GM18519 (cell line): Measurements from ENCODE around the gene CTTNBP2.

Source experiments
- ATAC-seq: cut with Tn5 transposase; IDR thresholded peaks from one replicate; pipeline ENCODE4 v1.9.1; 2021; ENCODE audit warnings: mild to moderate bottlenecking, moderate library complexity; ENCODE audit not compliant: unreplicated experiment, low FRiP score

The CTTNBP2 gene

DNA sequence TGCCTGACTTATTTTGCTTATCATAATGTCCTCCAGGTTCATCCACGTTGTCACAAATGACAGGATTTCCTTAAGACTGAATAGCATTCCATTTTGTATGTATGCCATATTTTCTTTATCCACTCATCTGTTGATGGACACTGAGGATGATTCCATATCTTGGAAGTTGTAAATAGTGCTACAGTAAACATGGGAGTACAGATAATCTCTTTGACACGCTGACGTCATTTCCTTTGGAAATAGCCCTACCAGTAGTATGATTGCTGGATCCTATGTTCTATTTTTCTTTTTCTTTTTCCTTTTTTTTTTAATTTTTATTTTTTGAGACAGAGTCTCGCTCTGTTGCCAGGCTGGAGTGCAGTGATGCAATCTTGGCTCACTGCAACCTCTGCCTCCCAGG is 167.6 kb downstream of the CTTNBP2 start:
- no peak for ATAC-seq

DNA sequence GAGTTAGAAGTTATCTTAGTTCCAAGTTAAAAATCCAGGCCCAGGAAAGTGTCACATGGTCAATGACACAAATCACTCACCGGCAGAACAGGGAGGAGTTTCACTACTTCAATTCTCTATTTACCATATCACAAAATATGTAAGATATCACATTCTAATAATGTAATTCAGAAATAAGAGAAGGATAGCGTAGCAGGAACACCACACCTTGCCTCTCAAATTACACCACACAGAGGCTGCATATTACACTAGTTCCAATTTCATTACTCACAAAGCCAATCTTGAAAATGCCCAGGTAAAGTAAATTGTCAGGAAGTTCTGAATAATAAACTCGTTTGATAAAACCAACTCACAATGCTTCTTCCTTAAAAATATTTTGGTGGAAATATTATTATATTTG is 169.2 kb downstream of the CTTNBP2 start:
- no peak for ATAC-seq

DNA sequence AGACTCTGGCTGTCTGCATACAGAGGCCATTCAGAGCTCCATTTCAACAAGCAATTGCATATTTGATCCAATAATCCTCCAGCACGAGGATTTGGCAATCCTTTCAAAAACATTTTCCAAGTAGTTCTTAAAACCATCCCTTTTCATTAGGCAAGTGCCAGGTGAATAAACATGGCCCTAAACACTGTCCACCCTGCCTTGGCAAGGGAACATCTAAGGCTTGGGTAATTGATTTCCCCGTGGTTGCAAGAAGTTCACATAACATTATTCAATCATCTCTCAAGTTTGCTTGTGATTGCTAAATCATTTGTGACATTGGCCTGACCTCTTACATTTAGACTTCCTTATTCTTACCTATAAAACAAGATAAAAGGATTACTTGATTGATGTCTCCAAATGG is 175.2 kb downstream of the CTTNBP2 start:
- ATAC-seq = no peak

DNA sequence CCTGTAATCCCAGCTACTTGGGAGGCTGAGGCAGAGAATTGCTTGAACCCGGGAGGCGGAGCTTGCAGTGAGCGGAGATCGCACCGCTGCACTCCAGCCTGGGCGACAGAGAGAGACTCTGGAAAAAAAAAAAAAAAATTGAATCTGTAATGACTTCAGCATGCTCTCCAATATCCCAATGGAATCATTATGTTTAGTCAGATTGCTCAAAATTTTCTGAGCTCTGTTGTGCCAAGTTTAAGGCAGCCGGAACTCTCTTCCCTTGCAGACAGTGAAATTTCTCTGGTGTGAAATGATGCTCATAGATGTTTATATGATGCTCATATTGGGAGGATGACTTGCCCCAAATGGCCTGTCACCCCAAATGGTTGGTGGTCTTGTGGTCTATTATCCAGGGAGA is 180.9 kb downstream of the CTTNBP2 start:
- ATAC-seq = no peak

DNA sequence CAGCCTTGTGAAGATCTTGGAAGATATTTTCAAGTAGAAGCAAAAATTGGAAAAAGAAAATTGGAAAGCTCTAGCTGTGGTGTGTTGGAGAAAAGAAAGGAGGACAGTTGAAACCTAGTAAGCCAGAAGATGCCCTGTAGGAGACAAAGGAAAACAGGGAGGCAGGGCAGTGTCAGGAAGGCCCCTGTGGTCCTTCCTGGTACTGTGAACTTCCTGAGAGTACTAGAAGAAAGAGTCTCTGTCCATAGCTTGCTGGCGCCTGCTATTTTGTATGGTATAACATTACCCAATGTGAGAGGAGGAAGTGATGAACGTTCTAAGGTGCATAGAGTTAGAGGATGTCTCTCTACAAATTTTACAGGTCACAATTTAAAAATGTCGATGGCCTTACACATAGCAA is 183.1 kb downstream of the CTTNBP2 start:
- no peak for ATAC-seq

DNA sequence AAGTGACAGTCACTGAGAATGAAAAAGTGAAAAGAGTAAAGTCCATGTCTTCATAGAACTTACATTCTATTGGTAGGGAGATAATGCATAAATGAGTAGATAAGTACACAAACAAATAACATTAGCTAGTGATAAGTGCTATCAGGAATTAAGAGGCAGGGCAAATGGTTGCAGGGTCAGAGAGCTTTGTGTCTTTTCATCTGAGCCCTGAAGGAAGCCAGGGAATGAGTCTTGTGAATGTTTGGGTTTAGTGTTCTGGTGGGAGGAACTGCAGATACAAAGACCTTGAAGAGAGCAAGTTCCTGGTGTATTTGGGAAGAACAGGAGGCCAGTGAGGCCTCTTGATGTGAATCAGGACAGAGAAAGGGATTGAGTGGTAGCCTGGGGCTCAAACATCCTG is 183.8 kb downstream of the CTTNBP2 start:
- no peak for ATAC-seq

DNA sequence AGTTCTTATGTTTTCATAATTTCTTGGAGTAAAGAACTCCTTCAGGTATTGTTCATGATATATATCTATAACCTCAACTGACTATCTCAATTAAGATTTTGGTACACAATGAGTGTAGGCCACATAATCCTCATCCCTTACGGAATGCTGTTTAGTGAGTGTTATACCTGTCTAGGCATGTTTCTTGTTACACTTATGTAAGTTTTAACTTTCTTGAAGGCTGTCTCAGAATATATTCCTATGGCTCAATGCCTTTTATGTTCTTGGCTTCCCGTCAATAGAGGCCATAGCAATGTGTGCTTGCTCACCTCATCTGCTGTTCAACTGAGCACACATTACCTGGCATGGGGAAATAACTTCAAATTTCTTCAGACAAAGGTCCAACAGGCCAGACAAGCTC is 185.1 kb downstream of the CTTNBP2 start:
- no peak for ATAC-seq

DNA sequence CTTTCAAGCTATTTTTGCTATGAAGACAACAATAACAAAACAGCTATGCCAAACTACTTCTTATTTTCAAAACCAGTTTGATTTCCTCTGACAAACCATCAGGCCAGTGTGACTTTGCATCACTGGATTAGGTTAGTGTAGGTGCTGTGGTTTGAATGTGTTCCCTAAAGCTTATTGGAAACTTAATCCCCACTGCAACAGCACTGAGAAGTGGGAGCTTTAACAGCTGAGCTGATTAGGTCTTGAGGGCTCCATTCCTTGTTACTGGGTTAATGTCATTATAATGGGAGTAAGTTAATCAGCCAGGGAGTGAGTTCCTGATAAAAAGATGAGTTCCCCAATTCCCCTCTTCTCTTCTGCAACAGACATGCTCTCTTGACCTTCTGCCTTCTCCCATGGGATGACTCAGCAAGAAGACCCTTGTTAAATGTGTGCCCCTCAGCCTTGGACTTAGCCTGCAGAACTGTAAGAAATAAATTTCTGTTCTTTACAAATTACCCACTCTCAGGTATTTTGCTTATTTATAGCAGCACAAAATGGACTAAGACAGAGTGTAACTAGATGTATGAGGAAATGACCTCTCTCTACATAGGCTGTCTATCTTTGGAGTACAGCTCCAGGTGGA is 186.8 kb downstream of the CTTNBP2 start:
- ATAC-seq = no peak

DNA sequence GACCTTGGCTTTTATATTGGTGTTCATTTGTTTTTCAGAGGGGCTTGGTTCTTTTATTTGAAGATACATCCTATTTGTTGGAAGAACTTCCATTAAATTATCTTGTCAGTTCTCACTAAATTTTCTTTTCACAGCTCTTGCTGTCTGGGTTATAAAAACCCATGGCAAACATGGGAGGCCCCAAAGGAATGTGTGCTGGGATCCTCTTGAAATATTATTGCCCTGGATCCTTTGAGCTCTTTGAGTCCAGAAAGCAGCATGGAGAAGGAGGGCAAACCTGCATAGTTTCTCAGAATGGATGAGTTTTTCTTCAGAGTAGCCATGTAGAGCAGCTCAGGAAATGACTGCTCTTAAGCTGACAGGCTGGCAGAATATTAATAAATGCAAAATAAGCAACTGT is 187.4 kb downstream of the CTTNBP2 start:
- ATAC-seq = no peak

DNA sequence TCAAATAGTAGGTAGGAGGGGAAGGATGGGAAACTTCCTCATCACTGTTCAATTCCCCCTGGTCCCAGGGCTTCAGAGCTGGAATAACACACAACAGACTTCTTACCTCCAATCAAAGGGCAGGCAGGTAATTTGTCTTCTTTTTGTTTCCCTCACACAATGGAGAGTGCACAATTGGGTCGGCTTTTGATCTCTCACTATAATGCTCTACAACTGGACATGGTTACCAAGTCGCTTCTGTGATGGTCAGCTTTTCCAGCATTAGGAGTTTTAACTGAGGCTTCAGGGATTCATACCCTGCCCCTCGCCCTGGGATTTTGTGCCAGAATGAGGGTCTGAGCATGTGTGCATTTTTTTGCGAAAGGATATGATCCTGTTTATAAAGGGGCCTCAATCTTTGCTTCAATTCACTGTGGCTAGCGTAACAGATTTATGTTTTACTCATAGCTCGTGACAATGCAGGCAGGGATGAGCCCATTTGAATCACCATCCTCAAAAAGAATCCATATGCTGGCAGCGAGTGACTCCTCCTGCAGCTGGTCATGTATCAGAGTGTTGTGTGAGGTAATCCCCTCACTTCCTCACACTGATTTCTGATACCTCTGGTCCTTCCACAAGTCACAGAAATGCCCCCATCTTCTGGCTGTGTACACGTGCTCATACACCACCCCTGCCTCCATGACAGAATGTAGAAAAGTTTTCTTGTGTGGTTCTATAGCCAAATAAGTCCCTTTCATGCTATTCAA is 189.6 kb downstream of the CTTNBP2 start:
- ATAC-seq = no peak

DNA sequence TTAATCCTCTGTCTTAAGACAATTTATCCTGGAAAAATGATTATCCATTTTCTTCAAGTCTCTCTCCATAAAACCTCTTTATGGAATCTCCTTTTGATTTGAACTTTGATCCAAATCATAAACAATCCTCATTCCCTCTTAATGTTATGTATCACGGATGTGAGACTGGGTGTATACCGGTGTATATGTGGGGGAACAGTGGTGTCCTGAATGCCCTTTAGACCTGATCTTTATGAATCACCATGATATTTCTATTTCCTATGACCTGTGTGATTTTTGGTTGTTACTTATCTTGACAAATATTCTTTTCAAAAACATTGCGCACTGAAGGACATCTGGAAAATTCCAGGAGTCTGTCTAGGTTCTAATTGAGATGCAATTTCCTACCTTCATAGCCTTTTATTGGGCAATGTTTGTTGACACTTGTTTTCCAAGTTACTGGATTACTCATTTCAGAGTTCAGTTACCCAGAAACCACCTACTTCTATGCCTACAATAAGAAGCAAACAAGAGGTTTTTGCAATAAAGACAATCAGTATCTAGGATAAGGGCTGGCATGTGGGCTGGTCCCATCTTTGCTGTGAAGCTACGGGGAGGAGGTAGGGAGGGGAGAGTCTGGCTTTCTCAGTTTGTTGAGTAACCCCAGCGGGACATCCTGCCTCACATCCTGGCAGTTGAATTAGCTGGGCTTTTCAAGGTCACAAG is 190.4 kb downstream of the CTTNBP2 start:
- no peak for ATAC-seq

DNA sequence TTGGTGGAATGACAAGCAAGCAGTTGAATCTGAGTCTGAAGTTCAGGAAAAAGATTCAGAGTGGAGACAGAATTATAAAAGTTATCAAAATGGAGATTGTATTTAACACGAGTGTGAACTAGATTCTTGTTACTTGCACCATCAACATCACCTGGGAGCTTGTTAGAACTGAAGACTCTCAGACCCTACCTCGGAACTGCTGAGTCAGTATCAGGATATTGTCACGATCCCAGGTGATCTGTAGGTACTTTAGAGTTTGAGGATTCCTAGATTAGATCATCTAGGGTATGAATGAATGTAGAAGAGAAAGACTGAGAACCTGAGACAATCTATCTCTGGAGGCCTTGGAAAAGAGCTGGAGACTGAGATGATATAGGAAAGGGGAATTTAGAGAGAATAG is 194.1 kb downstream of the CTTNBP2 start:
- ATAC-seq = no peak

DNA sequence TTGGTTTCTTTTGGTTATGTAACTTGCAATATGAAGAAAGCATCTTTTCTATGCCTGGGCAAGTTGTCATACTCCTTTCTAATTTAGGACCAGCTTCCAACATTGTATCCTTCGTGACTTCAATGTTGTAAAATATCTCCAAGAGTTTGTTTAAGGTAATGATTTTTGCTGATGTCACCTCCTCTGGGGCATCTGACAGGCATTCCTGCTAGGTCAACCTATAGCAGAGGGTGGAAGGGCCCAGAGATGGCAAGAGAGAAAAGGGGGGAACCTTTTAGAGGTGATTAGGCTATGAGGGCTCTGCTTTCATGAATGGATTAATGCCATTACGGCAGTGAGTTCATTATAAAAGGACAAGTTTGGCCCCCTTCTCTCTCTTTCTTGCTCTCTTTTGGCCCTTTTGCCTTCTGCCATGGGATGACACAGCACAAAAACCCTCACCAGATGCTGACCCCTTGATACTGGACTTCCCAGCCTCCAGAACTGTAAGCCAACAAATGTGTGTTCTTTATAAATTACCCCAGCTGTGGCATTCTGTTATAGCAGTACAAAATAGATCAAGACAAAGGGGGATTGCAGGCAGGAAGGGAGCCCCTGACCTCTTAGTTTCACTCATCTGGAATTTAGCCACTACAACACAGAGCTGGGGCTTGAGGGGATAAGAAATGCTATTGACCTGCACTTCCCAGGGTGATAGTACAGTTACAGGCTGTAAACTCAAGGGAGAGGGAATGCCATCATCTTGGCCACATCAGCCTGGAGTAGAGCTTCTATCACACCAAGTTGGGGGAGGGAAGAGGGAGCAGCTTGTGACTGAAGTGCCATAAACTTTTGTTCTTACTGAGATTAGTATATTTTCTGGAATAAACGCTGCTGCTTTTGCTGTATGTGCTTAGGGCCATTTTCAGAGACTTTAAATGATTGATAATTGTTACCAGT is 197.5 kb downstream of the CTTNBP2 start:
- no peak for ATAC-seq

DNA sequence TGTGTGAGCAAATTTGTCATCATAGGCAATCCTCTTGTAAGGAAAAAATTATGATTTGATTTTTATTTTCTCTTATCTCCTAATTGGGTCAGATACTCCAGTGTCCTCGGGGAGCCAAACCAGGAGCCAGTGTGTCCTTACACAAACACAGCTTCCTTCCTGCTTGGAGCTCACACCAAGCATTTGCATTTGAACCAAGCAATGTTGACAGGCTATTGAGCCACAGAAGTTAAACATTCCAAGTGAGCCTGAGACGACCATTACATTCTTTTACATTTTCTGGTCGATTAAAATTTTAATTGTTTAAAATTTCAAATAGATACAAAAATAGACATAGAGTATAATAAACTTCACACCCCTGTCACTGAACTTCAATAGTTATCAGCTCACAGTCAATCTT is 198.6 kb downstream of the CTTNBP2 start:
- ATAC-seq = no peak

DNA sequence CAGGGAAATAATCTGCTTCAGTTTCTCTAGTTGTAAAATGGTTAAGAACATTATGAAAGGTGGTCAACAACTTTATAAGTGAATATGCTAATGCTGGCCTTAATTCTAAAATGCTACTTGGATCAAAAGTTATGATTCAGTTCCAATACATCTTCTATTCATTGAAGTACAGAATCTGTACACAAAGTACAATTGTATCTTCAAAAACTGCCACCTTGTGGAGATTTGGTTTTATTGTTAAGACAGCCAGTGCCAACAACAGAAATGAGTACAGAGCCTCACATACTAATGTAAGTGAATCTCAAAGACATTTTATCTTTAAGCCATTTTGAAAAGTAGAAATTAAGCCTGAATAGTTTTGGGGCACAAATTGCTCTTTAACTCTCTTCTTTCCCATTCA is 199.4 kb downstream of the CTTNBP2 start:
- peak; percentile 68 for ATAC-seq

DNA sequence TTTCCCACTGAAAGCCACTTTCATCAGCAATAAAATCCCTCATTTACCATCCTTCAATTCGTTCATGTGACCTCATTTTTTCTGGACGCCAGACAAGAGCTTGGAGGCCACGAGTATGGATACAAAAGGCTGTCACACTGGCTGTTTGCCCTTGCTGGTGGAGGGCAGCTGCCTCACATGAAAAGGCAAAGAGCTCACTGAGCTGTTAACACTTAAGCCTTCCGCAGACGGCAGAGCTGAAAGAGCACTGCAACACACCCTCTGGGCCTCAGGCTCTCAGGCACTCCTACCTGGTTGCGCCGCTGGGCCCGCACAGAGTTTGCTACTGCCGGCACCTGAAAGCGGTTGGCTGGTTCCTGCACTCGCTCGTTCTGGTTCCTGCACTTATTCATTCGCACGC is 199.9 kb downstream of the CTTNBP2 start:
- no peak for ATAC-seq

DNA sequence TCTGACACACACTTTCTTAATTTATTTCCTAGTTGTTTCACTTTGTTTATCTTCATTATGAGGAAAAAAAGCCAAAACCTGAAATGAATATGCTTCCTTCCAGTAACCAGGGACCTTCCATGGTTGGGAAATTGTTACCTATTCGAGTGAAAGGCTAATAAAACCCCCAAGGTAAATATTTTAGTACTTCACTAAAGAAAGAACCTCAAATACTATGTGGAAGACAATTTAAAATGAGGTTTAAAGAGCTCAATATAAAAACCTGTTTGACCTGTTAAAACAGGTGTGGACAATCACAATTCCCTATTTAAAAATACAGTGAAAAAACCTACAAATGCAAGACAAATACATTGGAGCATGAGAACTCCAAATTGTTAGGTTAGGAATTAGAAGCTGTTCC is 200.8 kb downstream of the CTTNBP2 start:
- no peak for ATAC-seq

DNA sequence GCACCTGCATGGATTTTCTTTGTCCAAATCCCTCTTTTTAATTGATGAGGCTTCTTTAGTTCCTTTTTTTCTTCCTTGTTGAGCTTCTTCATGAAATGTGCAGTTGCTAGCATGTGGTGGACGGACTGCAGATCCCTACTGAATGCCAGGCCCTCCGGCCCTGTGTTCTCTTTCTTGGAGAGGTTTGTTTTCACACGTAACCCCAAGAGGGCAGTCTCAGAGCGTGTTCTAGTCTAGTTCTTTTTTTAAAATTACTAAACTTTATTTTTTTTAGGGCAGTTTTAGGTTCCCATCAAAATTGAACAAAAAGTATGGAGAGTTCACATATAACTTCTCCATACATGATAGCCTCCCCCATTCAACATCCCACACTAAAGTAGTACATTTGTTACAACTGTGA is 203.4 kb downstream of the CTTNBP2 start:
- ATAC-seq = no peak

DNA sequence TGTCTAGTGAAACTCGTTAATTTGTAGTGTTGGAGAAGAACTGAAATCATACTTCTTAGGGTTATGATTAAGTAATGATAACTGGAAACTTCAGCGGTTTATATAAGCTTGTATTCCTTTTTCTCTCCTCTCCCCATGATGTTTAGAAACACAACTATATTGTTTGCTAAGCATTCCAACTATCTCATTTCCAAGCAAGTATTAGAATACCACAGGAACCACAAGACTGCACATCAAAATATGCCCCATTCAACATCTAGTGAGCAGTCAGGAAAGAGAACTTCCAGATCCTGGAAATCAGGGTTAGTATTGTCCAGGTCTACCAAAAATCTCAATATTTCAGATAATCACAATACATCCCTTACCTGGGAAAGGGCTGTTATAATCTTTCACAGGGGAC is 205.8 kb downstream of the CTTNBP2 start:
- no peak for ATAC-seq

DNA sequence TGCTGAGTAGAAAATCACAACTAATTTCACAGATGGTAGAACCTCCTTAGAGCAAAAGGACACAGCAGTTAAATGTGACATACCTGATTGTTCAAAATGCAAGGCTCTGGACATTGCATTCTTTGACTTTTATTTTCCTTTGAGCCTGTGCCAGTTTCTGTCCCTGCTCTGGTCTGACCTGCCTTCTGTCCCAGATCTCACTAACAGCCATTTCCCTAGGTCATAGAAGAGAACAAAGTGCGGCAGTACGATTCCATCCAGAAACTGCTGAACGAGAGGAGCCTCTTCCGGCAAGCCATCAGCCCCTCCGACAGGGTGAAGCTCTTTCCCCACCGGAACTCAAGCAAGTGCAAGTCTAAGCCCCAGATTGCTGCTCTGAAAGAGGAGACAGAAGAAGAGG is 206.6 kb downstream of the CTTNBP2 start:
- no peak for ATAC-seq

DNA sequence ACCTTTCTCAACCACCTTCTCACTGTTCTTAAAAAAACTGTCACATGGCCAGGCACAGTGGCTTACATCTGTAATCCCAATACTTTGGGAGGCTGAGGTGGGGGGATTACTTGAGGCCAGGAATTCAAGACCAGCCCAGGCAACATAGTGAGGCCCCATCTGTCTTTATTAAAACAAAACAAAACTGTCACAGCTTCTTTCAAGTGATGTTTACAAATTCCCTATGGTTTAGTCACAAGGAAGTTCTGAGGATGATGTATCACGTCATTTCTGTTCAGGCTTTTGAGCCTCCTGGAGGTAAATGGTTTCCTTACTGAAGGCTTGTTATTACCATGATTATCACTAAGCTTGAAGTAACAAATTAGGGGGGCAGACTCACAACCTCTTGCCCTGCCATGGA is 207.2 kb downstream of the CTTNBP2 start:
- no peak for ATAC-seq
